AG09319 (cell line): Measurements from ENCODE around the gene PTPRD.

ENCODE experiments used
- DNase-seq: peaks from one replicate; pipeline ENCODE4 v3.0.0-alpha.2; 2010; ENCODE audit warnings: low read depth; ENCODE audit errors: extremely low read depth
- CTCF ChIP-seq: IDR thresholded peaks from 2 replicates; pipeline ENCODE4 v1.5.1; 2011; ENCODE audit warnings: low read depth, mild to moderate bottlenecking, inconsistent platforms, low read length, moderate library complexity

PTPRD gene

GRCh38 chr9:9215050-9215449, 1397.8 kb downstream of the PTPRD start:
- no peak for DNase-seq
- TF ChIP-seq CTCF, result no peak

GRCh38 chr9:9214066-9214465, 1398.7 kb downstream of the PTPRD start:
- DNase-seq, result no peak
- TF ChIP-seq CTCF, result no peak

- no peak for TF ChIP-seq CTCF
- DNase-seq, result no peak
These were observed 1399.8 kb downstream of the PTPRD start for GRCh38 chr9:9212963-9213362.

- DNase-seq, result no peak
- TF ChIP-seq CTCF, result no peak
These were observed 1410.5 kb downstream of the PTPRD start for GRCh38 chr9:9202276-9202675.

DNA sequence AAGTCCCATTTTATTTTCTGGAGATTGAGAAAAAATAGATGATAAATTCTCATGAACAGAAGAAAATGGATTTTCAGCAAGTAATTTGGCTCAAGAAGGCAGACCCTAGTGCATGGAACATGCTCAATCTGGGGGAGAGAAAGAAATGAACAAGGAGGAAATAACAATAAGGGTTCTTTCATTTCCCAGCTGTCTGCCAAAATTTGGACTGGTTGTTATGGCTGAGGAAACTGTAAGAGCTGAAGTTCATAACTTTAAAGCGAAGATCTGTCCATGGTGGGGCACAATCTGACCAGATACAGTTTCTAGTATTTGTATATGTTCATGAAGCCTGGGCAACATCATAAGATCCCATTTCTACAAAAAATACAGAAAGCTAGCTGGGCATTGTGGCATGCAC, 1426.7 kb downstream of the PTPRD start:
- TF ChIP-seq CTCF, result no peak
- DNase-seq, result no peak

DNA sequence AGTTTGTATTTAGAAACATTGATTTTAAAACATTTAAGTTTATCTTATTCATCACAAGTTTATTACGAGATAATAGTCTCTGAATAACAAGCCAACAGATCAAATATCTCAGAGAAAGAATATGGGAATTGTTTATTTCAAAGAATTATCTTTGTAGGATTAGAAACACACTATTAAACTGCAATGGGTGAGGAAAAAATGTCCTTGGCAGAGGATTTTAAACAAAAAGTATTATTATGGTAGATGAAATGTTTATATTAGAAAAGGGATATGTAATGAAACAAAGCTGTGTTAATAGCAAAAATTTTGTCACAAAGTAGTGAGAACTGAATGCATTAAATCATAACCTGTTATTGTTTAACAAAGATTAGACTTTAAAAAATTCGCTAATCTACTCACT, 1430.4 kb downstream of the PTPRD start:
- no peak for DNase-seq
- TF ChIP-seq CTCF, result no peak

- no peak for DNase-seq
- TF ChIP-seq CTCF, result no peak
These were observed 1435.7 kb downstream of the PTPRD start for GRCh38 chr9:9177081-9177480.
